RWPE1 (cell line): ENCODE measurements around the gene SORT1.

Experiments used
- CTCF ChIA-PET: fragments of 350-600 bp; sonication (Branson Sonifier 250); formaldehyde crosslinking; extraction: SDS; loops from one replicate; lab custom pipeline; 2021; lab: Yijun Ruan, JAX
- POLR2A ChIA-PET: fragments of 400-600 bp; formaldehyde crosslinking; extraction: SDS; loops from one replicate; lab custom pipeline; 2020; ENCODE audit warnings: antibody characterized with exemption; ENCODE audit not compliant: low non-redundant PET; lab: Yijun Ruan, JAX
- DNase-seq: peaks from one replicate; pipeline ENCODE4 v3.0.0; 2012; ENCODE audit warnings: low spot score
- H3K27ac ChIP-seq: fragments of 450-650 bp; 2 replicates; pipeline ENCODE4 v1.5.1; 2017
- TF ChIP-seq, protein P1 (sequence below): fragments of 450-650 bp; conservative IDR thresholded peaks from 2 replicates; pipeline ENCODE4 v1.5.1; 2017; ENCODE audit warnings: low read depth, mild to moderate bottlenecking

The SORT1 gene

DNA sequence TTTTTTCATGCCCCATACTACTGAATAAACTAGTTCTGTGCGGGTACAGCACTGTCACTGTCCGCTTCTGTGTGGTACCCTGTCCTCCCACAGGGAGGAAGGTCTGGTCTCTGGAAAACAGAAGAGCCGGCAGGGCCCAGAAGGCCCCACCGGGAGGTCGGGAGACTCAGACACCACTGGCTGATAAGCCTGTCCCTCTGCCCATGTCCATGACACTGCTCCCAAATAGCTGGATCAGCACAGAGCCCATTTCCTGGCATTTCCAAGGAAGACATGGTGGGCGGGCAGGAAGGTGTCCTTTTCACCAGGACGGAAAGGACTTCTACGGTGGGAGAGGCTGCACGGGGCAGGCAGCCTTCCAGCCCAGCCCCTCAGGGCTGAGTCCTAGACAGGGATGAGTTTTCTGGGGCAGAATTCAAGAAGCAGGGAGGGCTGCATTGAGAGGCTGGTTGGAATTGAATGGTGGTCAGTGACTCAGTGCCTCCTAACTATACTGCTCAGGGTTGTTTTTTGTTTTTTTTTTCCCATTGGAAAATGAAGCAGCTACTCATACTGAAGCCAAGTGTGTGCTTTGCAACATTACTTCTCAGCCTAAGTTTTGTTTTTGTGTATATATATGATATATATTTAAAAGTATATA, 121.9 kb downstream of the SORT1 start:
- ChIA-PET POLR2A (no interaction called here), CTCF (no interaction called here)
- DNase-seq: no peak
- peak overlapping the region; percentile 89 for H3K27ac ChIP-seq
- TF ChIP-seq, protein P1, sequence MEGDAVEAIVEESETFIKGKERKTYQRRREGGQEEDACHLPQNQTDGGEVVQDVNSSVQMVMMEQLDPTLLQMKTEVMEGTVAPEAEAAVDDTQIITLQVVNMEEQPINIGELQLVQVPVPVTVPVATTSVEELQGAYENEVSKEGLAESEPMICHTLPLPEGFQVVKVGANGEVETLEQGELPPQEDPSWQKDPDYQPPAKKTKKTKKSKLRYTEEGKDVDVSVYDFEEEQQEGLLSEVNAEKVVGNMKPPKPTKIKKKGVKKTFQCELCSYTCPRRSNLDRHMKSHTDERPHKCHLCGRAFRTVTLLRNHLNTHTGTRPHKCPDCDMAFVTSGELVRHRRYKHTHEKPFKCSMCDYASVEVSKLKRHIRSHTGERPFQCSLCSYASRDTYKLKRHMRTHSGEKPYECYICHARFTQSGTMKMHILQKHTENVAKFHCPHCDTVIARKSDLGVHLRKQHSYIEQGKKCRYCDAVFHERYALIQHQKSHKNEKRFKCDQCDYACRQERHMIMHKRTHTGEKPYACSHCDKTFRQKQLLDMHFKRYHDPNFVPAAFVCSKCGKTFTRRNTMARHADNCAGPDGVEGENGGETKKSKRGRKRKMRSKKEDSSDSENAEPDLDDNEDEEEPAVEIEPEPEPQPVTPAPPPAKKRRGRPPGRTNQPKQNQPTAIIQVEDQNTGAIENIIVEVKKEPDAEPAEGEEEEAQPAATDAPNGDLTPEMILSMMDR: no peak

DNA sequence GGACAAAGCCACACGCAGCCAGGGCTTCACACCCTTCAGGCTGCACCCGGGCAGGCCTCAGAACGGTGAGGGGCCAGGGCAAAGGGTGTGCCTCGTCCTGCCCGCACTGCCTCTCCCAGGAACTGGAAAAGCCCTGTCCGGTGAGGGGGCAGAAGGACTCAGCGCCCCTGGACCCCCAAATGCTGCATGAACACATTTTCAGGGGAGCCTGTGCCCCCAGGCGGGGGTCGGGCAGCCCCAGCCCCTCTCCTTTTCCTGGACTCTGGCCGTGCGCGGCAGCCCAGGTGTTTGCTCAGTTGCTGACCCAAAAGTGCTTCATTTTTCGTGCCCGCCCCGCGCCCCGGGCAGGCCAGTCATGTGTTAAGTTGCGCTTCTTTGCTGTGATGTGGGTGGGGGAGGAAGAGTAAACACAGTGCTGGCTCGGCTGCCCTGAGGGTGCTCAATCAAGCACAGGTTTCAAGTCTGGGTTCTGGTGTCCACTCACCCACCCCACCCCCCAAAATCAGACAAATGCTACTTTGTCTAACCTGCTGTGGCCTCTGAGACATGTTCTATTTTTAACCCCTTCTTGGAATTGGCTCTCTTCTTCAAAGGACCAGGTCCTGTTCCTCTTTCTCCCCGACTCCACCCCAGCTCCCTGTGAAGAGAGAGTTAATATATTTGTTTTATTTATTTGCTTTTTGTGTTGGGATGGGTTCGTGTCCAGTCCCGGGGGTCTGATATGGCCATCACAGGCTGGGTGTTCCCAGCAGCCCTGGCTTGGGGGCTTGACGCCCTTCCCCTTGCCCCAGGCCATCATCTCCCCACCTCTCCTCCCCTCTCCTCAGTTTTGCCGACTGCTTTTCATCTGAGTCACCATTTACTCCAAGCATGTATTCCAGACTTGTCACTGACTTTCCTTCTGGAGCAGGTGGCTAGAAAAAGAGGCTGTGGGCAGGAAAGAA, 122.9 kb downstream of the SORT1 start:
- peak overlapping the region; percentile 89 for H3K27ac ChIP-seq
- CTCF ChIA-PET: interaction anchor here (0.6 kb wide), 1 partner anchor 47 kb away, joined by 3 read pairs; no protein-coding TSS in a partner anchor
- peak; percentile 85 for DNase-seq
- TF ChIP-seq, protein P1: no peak
- POLR2A ChIA-PET: no interaction called here

DNA sequence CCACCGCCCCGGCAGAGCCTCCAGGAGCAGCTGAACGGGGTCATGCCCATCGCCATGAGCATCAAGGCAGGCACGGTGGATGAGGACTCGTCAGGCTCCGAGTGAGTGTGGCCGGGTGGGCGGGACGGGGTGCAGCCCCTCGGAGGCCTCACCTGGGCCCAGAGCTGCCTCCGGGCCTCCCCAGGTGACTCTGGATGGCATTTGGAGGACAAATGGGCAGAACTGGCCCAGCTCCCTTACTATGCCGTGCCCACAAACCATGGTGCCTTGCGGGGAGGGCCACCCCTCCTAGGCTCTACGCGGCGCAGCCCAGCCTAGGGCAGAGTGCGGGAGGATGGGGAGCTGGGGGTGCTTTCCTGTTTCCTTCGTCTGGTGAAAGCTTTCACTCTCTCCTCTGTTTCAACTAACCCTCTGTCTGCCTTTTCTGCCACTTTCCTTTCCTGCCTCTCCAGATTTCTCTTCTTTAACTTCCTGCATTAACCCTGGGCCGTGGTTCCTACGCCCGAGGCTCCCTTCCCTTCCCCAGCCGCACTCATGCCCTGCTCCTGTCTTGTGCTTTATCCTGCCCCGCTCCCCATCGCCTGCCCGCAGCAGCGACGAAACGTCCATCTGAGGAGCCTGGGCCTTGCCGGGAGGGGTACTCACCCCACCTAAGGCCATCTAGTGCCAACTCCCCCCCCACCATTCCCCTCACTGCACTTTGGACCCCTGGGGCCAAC, 124.0 kb downstream of the SORT1 start:
- peak overlapping the region; percentile 89 for H3K27ac ChIP-seq
- ChIA-PET CTCF (interaction anchor here (0.8 to 1.5 kb wide), 2 partner anchors 9 to 125 kb away, joined by 3 to 7 read pairs; partner anchors contain the start of gene SORT1), POLR2A (interaction anchor here (0.8 kb wide), 1 partner anchor 14 kb away, joined by 3 read pairs; no protein-coding TSS in a partner anchor)

DNA sequence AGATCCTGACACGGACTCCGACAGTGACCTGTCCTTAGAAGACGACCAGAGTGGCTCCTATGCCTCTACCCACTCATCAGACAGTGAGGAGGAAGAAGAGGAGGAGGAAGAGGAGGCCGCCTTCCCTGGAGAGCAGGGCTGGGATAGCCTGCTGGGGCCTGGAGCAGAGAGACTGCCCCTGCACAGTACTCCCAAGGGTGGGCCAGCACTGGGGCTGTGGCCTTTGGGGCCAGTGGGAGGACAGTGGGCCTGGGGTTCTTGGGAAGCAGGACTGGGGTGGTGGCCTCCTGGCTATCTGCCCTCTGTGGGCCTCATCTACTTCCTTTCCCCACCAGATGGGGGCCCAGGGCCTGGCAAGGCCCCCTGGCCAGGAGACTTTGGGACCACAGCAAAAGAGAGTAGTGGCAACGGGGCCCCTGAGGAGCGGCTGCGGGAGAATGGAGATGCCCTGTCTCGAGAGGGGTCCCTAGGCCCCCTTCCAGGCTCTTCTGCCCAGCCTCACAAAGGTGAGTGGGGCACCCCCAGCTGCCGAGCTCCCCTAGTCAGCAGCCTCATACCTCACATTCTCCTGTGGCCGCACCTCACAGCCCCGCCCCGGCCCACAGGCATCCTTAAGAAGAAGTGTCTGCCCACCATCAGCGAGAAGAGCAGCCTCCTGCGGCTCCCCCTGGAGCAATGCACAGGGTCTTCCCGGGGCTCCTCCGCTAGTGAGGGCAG, 124.7 kb downstream of the SORT1 start:
- POLR2A ChIA-PET: interaction anchor here (0.8 kb wide), 1 partner anchor 13 kb away, joined by 3 read pairs; no protein-coding TSS in a partner anchor
- TF ChIP-seq, protein P1: no peak
- peak overlapping the region; percentile 89 for H3K27ac ChIP-seq
- CTCF ChIA-PET: interaction anchor here (0.8 to 1.5 kb wide), 2 partner anchors 9 to 125 kb away, joined by 3 to 7 read pairs; partner anchors contain the start of gene SORT1
- peak; percentile 68 for DNase-seq

More for the DNA sequence above, 124.0 kb downstream of the SORT1 start:
- TF ChIP-seq, protein P1: no peak
- DNase-seq: no peak

DNA sequence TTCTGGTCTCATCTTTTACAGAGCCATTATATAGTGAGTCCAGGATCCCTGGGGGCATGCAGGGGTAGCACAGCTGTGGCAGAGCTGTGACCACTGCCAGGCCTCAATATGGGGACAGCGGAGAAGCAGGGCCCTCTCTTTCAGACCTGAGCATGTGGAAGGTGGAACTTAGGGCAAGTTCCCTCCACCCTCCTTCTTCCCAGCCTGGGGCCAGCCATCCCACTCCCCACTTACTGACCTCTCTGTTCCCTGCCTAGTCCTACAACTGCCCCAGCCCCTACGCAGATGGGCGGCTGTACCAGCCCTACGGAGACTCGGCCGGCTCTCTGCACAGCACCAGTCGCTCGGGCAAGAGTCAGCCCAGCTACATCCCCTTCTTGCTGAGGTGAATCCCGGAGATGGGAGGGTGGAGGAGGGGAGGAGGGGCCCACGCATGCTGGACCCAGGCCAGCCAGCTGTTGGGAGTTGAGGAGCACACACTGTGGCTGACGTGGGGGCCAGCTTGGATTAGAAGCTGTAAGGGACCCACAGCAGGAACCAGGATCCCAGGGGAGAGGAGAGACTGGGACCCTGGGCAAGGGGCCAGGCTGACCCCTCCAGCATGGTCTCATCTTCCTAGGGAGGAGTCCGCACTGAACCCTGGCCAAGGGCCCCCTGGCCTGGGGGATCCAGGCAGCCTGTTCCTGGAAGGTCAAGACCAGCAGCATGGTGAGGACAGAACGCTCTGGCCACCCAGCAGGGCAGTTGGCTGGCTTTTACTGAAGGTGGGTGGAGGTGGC, 125.5 kb downstream of the SORT1 start:
- POLR2A ChIA-PET: no interaction called here
- H3K27ac ChIP-seq: peak overlapping the region; percentile 89
- TF ChIP-seq, protein P1: no peak
- CTCF ChIA-PET: interaction anchor here (0.7 kb wide), 1 partner anchor 8 kb away, joined by 3 read pairs; no protein-coding TSS in a partner anchor
- no peak for DNase-seq
